ENCODE results near the gene C20orf204.
"Not testable (repeated sequence)": the region's sequence is repeated elsewhere in the genome, so short reads cannot be mapped to it uniquely, and the experiment has no call there.

C20orf204 gene, protein sequence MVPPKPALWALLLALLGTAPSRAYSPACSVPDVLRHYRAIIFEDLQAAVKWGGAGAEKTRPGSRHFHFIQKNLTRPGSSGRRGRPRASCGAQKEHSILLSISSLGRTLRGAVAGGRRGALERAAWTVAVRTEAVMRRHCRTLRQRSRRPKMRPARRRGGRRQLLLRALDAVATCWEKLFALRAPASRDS

DNA sequence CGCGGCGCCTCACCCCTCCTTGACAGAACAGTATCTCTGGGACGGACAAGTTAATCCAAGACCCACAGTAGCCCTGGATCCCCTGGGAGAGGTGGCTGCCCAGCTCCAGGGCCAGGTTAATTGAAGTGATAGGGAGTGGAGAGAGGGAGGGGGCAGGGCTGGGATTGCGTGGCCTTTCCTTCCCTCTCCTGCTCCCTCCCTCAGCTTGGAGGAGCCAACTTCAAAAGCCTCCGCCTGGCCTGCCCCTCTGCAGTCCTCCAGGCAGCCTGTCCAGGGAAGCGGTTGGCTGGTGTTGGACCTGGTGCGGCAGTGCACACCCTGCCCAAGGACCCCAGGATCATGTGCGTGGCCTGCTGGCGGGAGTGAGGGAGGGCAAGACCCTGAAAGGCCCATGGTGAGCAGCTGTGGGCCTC lies at the start of gene C20orf204:
C20orf204 (plus strand) TSS at position 250 of the 413 bp plus-strand sequence; CDS start at position 392, 142 bp downstream.
- DNase-seq: no peak

DNA sequence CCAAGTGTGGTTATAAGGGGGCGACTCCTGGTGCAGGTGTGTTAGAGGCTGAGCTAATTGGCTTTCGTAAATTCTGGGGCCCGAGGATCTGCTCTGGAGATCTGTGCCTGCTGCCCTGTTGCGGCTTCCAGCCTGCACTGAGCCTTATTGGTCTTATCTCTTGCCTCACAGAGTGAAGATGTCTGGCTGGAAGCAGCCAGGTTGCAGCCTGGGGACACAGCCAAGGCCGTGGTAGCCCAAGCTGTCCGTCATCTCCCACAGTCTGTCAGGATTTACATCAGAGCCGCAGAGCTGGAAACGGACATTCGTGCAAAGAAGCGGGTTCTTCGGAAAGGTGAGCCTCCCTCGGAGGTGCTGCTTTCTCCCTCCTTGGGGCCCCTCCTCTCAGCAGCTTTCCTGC lies 35.1 kb upstream of the C20orf204 start:
- no peak for DNase-seq

DNA sequence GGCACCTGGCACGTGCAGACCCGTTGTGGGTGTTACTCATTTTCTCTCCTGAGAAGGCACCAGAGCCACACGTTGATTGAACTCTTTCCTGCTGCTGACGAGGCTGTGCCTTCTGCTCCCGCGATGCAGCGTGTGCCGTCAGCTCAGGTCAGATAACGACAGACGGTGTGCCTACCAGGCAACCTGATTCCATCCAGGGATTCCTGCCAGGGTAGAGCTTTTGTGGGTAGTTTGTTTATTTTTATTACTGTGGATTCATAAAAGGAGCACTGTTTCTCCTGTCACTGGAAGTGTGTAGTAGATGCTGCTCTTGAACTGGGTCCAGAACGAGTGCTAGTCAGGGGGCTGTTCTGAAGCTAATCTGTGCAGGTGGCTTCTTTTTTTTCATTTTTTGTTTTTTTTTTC lies 34.4 kb upstream of the C20orf204 start:
- DNase-seq: no peak

DNA sequence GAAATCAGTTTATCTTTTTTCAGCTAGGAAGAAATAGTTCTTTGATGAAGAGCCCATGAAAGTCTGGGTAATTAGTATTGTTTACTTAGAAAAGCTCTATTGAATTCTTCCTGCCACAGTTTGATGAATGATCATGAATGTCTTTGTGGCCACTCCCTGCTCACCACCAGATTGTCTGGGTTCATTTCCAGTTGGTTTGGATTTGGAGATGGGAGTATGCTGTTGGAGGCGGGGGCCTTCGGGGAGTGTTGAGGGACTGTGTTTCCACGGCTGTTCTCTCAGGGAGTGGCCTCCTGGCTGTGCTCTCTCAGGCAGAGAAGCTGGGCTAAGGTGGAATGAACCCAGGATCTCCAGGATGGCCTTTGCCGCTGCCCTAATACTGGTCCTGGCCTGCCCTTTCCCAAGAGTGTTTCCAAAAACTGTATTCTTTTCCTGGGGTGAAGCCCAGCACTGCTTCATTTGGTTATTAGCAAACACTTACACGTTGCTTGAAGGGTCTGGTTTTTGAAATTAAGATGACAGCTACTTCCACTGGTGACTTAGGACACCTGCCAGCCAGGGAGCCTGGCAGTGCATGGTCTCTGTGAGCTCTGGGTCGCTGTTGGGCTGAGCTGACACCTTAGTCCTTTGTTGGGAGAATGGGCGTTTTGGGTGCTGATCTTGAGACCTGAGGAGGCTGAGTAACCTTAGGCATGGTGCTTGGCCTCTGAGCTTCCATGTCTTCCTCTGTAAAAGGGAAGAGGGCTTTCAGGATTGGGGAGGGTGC lies 31.8 kb upstream of the C20orf204 start:
- no peak for DNase-seq

DNA sequence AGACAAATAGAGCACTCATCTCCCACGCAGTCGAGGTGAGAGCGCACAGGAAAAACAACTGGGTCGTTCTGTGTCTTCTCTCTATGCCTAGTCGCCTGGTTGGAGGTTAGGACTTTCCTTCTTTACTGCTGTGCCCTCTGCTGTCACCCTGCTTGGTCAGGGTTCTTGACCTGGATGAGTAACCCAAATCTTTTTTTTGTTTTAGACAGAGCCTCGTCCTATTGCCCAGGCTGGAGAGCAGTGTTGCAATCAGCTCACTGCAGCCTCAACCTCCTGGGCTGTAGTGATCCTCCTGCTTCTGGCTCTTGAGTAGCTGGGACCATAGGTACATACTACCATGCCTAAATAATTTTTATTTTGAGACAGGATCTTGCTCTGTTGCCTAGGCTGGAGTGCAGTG lies 30.6 kb upstream of the C20orf204 start:
- no peak for DNase-seq

DNA sequence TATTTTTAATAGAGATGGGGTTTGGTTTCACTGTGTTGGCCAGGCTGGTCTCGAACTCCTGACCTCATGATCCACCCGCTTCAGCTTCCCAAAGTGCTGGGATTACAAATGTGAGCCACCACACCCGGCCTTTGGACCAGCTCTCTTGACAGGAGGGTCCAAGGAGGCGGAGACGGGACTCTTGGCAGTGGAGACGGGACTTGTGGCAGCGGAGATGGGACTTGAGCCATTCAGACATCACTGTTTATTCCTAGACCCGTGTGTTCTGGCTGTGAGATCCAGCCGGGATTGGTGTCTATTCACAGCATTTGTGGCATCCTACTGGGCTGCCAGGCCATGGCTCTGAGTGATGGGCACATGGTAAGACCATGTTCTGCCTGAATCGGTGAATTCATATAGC lies 29.5 kb upstream of the C20orf204 start:
- DNase-seq: no peak

DNA sequence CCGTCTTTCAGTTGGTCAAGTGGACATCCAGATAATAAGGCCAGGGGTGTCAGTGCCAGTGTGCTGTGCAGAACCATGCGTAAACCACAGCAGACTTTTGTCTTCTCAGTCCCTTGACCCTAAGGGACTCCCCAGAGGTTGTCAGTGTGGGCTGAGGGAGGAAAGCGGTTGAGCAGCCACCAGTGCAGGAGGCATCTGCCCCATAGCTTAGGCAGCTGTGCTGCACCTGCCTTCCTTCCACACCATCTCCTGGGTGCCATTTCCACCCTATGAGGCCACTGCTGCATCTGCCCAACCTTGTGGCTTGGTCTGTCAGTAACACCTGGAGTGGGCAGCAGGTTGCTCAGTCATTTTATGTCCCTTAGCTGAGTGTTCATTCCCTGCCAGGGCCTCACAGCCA lies 29.1 kb upstream of the C20orf204 start:
- DNase-seq: no peak

DNA sequence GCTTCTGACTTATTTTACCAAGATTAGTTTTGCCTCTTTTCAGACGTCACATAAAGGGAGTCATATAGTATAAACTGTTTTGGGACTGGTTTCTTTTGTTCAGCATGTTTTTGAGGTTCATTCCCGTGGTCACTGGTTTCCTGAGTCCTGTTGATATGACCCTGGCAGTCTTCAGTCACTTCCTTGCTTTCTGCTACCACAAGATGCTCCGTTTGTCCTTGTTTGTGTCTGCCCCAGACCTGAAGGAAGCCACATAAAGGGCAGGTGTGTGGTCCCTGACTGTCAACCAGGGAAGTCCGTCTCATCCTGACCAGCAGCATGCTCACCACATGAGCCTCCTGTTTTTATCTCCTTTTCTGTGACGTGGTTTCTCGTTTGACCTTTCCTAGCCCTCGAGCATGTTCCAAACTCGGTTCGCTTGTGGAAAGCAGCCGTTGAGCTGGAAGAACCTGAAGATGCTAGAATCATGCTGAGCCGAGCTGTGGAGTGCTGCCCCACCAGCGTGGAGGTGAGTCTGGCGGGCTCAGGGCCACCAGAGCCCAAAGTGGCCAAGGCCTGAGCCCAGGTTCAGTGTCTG lies 26.1 kb upstream of the C20orf204 start:
- no peak for DNase-seq

DNA sequence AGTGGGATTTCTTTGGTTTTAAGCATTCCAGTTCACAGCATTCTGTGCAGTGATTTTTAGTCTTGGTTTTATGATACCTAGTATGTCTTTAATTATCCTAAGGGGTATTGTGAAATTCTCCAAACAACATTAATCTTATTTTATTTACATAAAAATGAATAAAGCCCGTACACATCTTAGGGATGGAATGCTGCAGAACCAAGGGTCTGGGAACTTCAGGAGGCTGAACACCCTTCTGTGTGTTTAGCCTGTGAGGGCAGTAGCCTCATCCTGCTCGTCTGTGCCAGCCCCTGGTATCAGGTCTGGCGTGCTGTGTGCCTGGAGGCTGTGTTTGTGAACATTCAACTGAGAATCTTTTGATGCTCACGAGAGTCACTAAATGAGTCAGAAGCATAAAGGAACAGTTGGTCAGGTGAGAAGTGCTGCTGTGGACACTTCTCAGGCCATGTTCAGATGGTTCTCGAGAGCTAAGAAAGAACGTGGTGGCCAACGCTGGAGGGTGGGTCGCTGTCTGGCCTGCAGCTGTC lies 25.2 kb upstream of the C20orf204 start:
- no peak for DNase-seq

DNA sequence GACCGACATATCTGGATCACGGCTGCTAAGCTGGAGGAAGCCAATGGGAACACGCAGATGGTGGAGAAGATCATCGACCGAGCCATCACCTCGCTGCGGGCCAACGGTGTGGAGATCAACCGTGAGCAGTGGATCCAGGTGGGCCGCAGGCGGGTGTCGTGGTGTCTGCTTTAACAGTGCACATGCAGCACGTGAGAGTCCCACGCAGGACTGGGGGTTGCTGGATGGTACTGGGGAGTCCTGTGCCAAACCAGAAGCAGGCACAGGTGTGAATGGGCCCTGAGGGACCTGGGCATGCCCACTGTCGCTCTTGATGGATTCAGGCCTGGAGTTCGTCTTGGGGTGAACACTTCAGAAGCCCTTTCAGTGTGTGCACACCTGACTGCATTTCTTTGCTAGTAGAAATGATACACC lies 24.6 kb upstream of the C20orf204 start:
- no peak for DNase-seq

DNA sequence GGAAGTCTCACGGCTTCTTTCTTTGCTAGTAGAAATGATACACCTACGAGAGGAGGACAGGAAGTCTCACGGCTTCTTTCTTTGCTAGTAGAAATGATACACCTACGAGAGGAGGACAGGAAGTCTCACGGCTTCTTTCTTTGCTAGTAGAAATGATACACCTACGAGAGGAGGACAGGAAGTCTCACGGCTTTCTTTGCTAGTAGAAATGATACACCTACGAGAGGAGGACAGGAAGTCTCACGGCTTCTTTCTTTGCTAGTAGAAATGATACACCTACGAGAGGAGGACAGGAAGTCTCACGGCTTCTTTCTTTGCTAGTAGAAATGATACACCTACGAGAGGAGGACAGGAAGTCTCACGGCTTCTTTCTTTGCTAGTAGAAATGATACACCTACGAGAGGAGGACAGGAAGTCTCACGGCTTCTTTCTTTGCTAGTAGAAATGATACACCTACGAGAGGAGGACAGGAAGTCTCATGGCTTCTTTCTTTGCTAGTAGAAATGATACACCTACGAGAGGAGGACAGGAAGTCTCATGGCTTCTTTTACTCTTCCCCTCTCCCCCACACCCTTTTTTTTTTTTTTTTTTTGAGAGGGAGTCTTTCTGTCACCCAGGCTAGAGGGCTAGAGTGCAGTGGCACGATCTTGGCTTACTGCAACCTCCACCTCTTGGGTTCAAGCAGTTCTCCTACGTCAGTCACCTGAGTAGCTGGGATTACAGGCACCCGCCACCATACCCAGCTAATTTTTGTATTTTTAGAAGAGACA lies 23.4 kb upstream of the C20orf204 start:
- DNase-seq: not testable (repeated sequence)

DNA sequence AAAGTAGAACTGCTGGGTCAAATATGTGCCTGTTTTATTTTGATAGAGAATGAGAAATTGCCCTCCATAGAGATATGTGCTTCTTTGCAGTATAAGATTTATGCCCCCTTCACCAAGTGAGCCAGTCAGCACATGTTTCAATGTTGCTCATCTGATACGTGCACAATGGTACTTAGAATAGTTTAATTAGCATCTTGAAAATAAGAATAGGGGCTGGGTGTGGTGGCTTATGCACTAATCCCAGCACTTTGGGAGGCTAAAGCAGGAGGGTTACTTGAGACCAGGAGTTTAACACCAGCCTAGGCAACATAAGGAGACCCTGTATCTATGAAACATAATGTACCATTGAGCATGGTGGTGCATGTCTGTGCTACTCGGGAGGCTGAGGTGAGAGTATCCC lies 20.3 kb upstream of the C20orf204 start:
- DNase-seq: no peak

DNA sequence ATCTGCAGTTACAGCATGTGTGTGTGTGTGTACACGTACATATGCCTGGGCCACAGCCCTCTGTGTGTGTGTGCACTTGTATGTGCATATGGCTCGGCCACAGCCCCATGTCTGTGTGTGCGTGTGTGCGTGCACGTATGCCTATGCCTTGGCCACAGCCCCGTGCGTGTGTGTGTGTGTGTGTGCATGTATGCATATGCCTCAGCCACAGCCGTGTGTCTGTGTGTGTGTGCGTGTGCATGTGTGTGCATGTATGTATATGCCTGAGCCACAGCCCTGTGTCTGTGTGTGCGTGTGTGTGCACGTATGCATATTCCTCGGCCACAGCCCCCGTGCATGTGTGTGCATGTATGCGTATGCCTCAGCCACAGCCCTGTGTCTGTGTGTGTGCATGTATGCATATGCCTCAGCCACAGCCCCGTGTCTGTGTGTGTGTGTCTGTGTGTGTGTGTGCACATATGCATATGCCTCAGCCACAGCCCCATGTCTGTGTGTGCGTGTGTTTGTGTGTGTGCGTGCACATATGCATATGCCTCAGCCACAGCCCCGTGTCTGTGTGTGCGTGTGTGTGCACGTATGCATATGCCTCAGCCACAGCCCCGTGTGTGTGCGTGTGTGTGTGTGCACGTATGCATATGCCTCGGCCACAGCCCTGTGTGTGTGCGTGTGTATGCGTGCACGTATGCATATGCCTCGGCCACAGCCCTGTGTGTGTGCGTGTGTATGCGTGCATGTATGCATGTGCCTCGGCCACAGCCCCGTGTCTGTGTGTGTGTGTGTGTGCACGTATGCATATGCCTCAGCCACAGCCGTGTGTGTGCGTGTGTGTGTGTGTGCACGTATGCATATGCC lies 14.6 kb upstream of the C20orf204 start:
- no peak for DNase-seq

DNA sequence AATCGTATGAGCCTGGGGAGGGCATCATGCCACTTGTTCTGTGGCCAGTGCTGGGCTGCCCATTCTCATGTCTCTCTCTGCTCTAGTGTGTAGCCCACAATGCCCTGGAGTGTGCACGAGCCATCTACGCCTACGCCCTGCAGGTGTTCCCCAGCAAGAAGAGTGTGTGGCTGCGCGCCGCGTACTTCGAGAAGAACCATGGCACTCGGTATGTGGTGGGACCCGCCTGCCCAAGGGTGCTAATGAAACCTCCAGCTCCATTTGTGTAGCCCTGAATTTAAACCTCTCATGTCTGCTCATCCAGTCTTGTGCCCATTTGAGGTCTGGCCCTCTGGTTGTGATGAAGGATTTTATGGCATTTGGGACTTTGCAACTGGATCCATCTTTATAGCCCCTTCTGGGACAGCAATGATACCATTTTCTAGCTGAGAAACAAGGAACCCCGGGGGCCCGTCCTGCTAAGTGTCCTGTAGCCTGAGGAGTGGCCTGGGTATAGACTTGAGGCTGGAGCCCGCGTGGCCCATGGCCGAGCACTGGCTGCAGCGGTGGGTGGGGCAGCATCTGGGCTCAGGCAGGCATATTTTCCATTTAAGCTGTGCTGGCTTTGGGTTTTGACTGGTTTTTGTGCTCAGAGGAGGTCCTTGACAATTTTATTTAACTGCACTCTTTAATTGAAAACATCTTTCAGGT lies 13.2 kb upstream of the C20orf204 start:
- DNase-seq: no peak

DNA sequence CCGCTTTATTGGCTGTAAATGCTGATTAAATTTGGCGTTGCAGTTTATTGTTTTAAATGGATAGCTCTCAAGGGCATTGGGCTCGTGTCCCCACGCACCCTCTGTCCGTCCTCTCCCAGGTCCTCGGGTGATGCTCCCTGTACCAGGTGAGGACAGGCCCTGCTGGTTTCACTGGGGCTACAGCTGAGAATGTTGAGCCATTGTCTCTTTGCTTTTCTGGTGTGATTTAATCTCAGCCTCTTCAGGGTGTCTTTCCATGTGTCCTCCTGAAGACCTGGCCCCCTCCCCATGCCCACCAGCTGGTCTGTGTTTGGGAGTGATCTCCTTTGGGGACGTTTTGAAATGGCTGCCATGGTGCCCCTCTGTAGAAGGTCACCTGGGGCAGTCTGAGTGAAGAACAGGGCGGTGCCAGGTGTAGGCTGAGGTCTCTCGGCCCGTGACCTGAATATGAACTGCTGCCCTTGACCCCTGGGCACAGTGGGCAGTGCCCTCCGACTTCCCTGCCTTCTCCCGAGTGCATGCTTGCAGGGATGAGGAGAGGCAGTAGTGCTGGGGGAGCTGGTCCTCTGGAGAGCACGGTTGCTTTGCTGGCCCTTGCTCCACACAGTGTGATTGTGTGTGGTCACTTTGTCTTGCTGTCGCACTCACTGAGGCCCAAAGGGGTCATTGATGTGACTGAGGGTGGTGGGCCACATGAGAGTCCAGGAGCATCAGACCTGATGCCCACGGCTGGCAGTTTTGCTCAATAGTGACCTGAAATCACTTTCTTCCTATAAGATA lies 12.4 kb upstream of the C20orf204 start:
- no peak for DNase-seq

DNA sequence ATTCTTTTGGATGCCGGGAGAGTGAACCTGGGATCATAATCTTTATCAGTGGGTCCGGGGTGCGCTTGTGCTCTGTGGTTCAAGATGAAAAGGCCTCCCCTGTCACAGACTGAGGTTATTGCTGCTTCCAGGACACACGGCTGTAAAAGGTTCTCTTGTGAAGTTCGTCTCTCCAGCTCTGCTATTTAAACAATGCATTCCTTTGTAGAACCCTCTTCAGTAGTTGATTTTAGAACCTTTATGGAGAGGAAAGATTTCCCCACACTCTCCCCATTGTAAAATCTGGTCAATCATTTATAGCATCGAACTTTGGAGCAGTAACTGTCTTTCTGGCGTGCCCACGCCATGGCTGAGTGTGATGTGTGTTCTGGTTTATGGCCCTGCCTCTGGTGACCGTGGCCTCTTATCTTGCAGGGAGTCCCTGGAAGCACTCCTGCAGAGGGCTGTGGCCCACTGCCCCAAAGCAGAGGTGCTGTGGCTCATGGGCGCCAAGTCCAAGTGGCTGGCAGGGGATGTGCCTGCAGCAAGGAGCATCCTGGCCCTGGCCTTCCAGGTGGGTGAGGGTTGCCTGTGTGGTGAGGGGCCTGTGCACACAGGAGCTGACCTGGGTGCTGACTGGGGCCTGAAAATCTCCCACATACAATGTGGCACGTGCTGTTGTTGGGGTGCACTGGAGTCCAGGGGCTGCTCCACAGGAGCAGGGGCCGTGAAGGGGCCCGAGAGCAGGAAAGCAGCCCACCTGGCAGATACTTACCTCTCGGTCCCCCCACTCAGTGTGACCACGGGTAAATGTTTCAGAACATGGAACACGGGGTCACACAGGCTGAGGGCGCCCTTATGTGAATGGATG lies 11.6 kb upstream of the C20orf204 start:
- DNase-seq: no peak

DNA sequence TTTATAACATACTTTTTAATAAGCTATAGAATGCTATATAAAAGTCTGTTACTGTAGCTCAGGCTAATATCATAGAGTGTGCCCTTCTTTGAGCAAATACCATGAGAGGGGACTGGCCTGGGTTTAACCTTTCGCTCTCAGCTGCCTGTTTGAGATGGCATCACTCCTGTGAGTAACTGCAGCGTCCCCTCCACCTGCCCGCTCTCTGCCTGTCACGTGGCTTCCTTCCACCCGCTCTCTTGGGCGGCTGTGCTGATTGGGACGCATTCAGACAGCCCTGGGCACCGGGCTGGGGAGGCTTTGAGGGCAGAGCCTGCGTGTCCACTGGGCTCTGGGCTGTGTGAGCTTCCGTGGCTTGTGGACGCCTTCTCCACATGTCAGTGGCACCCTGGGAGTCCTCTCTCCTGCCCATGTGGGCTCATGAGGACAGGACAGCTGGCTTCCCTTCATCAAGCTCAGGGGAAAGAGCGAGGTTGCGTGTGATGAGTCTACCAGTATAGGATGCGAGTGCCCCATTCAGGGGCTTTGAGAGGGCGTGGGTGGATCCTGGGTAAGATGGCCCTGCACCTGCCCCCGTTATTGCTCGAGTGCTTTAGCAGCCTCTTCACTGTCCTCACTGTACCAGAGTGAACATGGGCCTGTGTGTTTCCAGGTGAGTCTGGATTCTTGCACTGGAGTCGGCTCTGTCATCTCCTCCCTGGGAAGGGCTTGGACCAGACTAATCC lies 10.7 kb upstream of the C20orf204 start:
- no peak for DNase-seq

DNA sequence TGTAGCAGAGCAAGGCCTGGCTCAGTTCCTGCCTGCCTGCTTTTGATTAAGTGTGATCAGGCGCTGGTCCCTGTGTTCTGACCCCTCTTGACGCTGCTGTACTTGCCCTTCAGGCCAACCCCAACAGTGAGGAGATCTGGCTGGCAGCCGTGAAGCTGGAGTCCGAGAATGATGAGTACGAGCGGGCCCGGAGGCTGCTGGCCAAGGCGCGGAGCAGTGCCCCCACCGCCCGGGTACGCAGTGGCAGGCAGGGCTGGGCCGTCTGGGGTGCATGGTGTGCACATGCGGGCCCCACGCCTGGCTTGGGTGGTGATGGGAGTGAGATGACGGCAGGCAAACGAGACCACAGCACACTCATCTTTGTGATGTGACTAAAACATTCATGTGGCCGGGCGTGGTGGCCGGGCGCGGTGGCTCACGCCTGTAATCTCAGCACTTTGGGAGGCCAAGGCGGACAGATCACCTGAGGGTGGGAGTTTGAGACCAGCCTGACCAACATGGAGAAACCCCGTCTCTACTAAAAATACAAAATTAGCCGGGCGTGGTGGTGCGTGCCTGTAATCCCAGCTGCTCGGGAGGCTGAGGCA lies 10.1 kb upstream of the C20orf204 start:
- no peak for DNase-seq

Measured in NCI-H510A (cell line).